HG02623 (cell line): ENCODE measurements around the gene GCK.
"Not testable (repeated sequence)": the region's sequence is repeated elsewhere in the genome, so short reads cannot be mapped to it uniquely, and the experiment has no call there.

ENCODE experiments used
- ATAC-seq: cut with Tn5 transposase; IDR thresholded peaks from one replicate; pipeline ENCODE4 v1.9.1; 2021; ENCODE audit warnings: moderate library complexity; ENCODE audit not compliant: unreplicated experiment

The GCK gene

DNA sequence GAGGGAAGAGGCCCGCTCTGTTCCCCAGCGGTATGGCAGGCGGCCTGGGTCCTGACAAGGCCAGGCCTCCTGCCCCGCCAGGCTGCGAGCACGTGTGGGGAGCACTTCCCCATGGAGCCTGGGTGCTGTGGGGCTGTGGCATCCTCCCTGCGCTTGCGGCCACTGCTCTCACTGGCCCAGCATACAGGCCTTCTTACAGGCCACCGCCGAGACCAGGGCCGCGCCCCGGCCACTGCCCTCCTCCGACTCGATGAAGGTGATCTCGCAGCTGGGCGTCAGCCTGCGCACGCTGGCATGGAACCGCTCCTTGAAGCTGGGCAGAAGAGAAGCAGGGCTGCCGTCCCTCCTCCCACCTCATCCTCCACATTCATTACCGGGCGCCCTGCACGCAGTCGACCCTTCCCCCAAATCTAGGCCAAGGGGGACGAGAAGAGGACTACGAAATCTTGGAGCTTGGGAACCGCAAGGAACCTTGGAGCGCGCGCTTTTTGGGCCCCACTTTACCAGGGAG, 44.2 kb downstream of the GCK start:
- no peak for ATAC-seq

DNA sequence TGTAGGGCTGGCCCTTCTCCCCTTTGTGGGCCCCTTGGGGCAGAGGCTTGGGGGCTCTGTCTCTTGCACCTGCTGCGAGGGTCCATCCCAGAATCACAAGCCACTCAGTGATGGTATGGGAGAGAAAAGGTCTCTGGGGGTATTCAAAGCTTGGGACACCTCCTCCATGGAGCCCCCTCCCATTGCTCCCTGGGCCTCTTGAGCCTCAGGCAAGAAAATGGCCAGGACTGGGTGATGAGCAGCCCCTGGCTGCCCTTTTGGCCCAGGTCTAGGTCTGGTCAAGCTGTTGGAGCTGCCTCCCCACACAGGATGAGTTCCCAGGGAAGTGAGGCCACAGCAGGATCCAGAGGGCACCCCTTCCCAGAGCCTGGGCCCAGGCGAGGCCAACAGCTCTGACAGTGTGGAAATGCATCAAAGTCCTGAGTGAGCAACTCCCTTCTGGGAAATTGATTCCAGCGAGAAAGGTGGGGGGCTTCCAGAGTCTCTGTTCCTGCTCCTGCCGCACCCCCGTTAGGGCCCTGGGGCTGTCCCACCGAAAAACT, 44.7 kb downstream of the GCK start:
- no peak for ATAC-seq

DNA sequence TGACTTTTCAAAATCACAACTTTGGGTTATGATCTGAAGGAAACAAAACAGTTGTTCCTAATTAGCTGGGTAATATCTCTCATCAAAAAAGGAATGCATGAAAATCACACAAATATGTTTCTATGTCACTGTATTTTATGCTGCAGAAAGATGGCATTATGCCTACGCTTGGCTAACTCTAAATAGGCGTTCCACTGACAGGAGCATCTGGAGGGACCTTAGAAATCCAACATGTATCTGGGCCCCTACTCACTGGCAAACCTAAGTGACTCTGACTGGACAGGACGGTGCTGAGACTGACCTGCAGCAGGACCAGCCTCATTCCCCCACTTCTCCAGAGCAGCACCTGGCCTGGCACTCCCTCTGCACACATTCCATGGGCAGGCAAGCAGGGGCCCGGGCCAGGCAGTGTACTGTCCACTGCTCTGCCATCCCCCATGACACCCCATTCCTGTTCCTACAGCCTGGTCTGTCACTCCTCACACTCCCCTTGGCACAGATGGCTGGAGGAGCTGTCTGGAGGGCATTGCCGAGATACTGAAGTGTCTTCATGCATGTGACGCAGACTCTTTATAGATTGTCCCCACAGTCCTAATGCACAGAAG, 45.5 kb downstream of the GCK start:
- ATAC-seq, result no peak

DNA sequence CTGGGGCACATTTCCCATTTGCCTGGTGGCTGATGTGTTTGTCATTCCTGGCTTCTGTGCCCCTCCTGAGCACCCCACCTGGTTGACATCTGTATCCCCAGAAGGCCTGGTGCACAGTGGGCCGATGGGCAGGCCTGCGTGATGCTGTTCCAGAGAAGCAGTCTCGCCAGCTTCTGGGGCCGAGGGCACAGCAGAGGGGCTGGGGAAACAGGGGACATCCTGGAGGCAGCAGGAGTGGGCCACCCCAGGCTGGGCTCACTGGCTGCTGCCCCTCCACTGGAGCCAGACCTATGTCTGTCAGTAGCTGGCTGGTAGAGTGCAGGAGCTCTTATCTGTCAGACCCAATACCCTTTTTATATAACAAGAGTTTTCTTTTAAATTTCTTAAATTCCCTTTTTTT, 47.2 kb downstream of the GCK start:
- ATAC-seq, result no peak

DNA sequence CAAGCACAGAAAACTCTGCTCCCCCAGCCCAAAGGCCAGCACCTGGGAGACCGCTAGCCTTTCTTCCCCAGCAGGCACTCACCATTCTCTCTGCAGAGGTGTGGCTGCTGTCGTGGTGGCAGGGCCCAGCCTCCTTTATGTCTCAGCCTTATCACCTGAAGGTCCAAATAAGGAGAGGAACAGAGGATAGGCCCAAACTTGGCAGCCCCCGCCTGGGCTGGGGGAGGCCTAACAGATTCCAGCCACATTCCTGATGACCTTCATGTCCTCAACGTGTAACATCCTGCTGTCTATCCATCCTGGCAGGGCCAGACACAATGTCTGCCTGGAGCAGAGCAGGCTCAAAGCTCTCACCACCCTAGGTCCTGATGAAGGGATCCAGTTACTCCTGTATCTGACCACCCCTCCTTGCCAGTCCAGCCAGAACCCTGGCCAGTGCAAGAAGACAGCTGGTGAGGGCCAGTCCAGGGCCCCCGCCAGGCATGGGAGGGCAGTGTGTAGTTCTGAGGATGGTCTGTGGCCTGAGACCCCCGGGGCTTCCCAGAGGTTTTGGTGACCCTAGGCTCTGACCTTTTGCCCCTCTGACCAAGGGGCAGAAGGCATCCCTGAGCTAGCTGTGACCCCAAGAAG, 47.9 kb downstream of the GCK start, which contains the start of gene MYL7:
TSS of gene MYL7 (minus strand) at position 112 of the 630 bp plus-strand sequence. CDS start at position 85, 27 bp downstream.
- ATAC-seq, result no peak

DNA sequence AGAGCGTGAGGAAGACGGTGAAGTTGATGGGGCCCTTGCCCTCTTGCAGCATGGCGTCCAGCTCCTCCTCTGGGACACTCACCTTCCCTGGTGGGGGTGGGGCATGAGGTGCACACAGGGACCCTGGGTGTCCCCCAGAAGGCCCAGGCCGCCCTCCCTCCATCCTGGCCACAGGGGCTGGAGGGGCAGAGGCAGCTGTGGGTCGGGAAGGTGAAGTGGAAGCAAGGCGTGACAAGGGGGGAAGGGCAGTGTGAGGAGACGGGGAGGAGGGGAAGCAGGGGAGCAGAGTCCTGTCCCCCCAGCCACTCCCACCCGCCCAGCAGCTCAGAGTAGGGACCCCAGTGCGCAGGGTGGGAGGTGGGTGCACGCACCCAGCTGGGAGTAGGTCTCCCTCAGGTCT, 48.9 kb downstream of the GCK start:
- ATAC-seq, result no peak

DNA sequence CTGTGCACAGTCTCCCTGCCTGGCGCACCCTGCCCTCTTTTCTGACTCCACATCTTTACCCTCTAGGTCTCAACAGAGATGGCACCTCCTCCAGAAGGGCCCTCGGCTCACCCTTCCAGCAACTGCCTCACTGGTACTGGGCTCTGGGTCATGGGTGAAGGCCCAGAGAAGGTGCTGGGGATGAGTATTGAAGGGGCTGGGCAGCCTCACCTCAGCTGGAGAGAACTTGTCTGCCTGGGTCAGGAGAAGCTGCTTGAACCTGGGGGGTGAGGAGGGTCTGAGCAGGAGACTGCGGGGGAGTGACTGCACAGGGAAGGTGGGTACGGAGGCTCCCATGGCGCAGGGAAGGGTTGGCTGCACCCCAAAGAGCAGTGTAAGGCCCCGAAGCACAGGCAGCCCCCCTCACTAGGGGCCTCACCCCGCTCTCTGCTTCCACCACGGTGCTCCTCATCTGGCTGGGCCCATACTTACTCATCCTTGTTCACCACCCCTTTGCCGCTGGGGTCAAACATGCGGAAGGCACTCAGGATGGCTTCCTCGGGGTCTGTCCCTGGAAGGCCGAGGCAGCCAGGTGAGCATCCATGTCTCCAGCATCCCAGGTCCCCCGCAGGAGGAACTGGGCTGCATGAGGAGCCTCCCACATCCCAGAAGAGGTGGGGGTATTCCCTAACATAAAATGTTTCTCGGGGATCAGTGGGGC, 49.8 kb downstream of the GCK start:
- ATAC-seq, result no peak

DNA sequence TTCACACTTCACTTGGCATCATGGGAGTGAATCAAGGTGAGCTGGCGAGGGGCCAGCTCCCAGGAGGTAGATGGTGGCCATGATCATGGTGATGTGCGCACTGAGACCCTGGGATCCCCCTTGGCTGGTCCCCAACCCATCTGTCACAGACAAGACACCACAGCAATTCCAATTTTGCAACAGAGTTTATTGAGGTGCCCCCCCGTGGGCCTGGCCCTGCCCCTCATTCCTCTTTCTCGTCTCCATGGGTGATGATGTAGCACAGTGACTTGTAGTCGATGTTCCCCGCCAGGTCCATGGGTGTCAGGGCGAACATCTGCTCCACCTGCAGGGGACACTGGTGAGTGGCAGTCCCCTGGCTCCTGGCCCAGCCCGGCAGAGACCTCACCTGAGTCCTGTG, 50.5 kb downstream of the GCK start:
- ATAC-seq, result no peak

DNA sequence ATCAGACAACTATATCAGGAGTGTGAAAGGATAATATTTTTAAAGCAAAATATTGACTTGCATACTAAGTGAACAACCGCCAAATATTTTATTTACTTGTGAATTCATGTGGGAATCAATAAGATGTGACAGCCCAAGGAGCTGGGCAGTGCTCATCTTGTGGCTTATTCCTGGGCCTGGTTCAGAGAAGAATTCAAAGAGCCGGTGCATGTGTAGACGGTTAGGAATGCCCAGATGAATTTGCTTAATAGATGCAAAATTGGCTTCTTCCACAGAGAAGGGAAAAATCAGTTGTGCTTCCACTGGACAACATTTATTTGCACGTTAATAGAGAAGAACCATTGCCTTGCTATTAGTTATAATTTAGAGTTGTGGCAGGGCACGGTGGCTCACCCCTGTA, 52.5 kb downstream of the GCK start:
- no peak for ATAC-seq

DNA sequence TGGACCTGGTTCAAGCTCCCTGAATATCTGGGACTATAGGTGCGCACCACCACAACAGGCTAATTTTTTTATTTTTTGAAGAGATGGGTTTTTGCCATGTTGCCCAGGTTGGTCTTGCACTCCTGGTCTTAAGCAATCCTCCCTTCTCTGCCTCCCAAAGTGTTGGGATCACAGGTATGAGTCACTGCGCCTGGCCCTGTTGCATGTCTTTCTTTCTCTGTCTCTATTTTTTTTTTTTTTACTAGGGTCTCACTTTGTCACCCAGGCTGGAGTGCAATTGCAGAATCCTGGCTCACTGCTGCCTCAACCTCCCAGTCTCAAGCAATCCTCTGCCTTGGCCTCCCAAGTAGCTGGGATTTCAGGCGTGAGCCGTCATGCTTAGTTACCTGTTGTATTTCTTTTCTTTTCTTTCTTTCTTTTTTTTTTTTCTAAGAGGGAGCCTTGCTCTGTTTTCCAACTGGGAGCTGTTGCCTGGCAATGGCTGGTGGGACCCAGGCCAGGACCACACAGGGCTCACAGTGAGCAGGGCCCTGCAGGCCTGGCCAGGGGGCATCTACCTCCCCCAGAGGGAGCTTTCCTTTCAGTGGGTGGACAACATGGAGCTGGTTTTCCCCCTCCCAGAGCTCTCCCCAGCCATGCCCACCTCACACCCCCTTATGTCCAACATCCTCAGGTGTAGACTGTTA, 54.2 kb downstream of the GCK start:
- ATAC-seq, result no peak

DNA sequence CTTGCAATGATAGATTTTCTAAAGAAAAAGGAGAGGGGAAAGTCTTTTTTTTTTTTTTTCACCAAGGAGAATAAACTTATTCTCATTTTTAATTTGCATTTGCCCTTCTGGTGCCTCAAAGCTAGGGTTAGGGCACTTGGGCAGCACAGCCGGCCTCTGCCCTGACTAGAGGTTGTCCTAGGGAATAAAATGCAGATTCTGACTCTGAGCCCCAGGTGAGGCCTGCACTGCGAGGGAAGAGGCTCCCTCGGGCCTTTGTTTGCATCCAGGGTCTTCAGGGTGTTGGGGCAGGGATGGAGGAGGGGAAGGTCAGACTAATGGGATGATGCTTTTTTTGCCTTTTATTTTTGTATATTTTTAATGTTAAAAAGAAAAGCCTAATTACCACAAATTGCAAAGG, 55.9 kb downstream of the GCK start:
- no peak for ATAC-seq

DNA sequence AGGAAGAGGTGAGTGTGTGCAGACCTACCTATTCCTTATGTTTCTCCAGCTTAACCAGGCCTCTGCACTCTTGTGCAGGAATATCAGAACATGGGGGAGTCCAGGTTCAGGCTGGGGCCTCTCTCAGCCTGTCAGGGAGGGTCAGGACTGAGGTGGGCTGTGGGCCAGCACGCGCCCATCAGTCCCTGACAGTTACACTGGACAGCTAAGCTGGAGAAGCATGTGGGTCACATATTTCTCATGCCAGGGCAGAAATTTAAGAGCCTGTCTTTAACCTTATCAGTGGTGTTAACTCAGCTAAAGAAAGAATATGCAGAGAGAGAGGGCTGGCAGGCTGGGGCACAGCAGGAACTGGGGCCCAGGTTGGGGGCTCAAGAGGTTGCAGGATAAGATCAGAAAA, 57.2 kb downstream of the GCK start:
- ATAC-seq, result no peak

DNA sequence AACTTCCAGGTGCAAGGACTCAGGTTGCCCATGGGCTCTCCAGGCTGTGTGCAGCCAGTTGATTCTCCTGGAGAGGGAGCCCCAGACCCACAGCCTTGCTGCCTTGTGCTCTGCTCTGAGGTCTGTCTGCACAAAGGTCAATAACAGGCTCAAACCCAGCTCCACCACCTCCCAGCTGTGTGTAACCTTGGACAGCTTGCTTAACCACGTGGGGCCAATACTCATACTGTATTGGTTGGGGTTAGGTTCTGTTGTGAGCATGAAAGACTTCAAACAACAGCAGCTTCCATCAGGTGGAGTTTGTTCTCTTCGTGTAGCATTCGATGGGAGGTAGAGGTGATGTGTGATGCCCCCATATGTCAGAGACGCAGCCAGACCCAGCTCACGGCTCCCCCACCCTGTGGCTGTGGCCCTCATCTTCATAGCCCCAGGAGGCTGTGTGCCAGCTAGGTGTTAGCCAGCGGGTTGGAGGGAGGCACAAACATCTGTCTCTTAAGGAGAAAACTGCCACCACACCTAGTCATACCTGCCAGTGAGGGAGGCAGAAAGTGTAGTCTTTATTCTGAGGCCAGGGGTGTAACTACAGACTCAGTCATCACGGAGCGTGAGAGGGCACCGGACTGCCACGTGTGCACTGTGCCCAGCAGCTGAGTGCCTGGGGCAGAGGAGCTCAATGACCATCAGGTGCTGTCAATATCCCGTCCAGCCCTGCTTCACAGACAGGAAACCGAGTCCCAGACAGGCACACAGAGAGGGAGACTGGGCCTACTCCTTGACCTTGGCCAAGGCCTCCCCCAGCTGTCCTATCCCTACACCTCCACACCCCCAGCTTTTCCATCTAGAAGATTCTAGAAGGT, 57.8 kb downstream of the GCK start:
- ATAC-seq, result no peak

DNA sequence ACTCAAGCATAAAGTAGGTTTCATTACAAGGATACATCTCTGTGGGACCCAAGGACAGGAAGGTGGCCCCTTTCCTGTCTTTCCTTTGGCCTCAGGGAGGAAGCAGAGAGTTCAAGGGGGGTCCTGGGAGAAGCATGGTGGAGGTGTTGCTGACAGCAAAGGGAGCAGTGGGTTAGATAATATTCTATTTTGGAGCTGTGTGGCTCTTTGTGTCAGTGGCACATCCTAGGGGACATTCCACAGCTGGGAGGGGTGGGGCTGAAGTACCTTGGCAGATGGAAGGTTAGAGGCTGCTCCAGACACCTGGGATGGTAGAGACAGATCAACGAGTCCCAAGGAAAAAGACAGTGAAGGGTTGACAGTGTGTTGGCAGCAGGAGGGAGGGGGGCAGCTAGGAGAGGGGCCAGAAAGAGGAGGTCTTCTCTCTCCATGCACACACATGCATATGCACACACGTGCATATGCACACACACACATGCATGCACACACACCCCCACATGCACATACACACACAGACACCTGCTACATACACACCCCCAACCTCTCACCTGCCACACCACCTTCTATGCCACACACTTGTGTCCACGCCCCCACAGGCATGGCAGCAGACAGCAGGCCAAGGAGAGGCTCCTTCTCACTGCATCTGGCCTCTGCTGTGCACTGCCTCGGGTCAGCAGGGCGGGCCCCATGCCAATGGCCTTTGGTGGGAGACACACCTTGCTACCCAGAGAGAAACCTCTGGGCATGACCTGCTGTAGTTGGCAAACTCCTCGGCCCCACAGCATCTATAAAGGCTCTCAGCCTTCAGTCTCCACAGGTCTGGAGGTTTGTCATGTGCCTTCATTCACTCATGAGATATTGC, 60.3 kb downstream of the GCK start:
- ATAC-seq, result no peak

DNA sequence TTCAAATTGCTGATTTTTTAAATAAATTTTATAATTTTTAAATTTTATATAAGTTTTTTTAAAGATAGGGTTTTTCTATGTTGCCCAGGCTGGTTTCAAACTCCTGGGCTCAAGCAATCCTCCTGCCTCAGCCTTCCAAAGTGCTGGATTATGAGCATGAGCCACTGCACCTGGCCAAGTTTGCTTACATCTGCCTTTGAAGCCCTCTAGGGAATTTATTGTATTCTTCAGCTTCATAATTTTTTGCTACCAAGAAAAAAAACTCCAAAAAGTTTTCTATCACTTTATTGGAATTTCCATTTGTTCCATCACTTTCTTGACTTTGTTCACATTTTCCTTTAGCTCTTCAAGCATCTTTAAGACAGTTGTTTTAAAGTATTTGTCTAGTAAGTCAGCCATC, 62.1 kb downstream of the GCK start:
- ATAC-seq, result no peak

DNA sequence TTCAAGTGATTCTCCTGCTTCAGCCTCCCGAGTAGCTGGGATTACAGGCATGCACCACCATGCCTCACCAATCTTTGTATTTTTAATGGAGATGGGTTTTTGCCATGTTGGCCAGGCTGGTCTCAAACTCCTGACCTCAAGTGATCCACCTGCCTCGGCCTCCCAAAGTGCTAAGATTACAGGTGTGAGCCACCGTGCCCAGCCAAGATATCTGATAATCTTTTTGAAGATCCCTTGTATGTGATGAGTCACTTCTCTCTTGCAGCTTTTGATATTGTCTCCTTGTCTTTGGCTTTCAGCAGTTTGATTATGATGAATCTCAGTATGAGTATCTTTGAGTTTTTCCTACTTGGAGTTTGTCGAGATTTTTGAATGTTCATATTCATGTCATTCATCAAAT, 62.7 kb downstream of the GCK start:
- not testable (repeated sequence) for ATAC-seq

DNA sequence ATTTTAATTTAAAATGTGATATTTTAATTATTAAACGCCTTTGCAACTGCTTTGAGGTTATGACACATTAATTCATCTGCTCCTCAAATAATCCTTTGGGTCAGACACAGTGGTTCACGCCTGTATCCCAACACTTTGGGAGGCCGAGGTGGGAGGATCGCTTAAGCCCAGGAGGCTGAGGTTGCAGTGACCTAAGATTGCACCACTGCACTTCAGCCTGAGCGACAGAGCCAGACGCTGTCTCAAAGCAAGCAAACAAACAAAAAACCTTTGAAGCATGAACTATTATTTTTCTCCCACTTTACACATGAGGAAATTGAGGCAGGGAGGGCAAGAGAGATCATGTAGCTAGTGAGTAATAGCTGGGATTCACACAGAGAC, 64.4 kb downstream of the GCK start:
- no peak for ATAC-seq

DNA sequence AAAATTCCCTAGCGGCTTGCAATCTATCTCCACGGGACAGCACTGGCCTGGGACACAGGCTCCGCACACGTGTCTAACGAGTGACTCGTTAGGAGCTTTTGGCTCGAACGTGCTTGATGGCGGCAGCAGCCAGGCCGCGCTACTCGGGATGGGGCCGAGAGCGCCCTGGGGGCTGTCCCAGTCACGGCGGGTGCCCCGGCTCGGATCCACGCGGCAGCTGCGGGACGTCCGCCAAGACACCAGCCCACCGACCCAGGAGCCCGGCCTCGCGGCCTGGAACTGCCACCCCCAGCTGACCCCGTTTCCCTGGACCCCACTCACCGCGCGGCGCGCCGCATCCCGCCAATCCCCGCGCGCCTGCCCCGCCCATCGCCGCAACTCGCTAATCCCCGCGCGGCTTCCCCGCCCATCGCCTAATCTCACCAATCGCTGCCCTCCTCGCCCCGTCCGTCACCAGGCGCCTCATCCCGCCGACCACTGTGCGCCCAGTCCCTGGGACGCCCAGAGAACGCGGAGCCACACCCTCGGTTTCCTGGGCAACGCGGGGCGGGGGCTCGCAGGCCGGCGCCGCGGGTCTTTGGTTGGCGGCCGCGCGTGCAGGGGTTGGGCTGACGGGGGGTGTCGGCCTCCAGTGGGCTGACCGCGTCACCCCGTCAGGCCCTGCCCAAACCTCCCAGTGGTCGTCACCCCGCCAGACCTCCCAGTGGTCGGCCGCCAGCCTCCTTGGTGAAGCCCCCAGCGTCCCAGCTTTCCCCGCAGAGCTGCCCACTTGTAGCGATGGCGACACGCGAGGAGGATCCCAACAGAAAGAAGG, 65.8 kb downstream of the GCK start, which contains the start of gene POLD2:
TSS of gene POLD2 (minus strand) at position 359 of the 814 bp plus-strand sequence. CDS start 1,495 bp downstream, outside the sequence.
- ATAC-seq, result peak; percentile 97
